Measurements from ENCODE around the gene COL23A1. TPM values are rescaled to one million over a fixed set of nuclear protein-coding genes. Genes with fewer than 3 reads are reported as not detected.

COL23A1 gene
- total RNA-seq, 1 donor from 2014 or later: not detected

DNA sequence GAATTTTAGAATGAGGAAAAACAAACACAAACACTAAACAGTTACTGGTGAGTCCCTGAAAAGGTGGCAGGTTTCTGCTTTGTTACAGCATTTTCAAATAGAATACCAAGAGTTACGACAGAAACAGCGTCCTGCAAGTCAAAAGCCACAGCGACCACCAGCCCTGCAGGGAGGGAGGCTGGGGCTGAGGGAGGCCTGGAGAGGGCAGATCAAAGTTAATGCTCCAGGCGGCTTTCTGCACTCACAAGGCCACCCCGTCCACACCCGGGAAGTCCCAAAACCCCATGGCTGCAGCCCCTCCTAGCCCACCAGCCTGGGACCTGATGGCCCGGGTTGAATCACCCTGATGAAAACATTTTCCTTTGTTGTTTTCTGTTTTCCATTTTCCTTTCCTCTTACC, 29.3 kb downstream of the COL23A1 start:
- DNase-seq (ENCODE audit: extremely low read depth, low read depth, low spot score): no peak

DNA sequence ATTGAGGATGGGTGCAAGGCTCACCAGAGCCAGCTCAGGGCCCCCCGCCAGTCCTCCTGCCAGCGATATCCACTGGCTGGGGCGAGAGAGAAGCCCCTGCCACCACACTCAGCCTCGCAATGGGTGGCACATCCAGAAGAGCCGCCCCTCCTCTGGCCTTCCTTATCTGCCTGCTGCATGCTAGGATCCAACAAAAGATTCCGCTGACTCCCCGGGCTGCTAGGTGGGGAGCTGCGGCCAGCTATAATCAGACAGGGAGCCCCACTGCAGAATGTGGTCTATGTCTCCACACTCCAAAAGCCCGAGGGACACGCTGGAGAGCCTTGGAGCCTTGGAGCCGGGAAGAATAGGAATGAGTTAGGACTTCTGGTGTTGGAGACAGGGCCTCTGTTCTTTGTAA, 32.8 kb downstream of the COL23A1 start:
- DNase-seq (ENCODE audit: extremely low read depth, low read depth, low spot score): no peak

DNA sequence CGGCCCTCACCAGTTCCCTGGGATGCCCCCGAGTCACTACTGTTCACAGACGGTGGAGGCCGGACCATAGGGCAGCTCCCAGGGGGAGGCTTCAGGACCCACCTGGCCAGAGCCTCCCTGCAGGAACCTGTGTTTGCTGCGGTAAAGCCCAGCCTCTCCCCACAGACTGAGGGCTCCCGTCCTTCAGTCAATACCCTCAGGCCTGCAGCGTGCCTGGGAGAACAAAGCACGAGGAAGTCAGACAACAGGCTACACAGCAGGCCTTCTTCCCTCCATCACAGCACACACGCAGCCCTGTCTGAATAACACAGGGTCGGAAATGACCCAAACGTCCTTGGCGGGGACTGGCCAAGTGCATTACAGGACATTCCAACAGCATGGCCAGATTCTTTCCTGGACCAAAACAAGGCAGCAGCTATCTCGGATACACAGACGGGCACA, 34.4 kb downstream of the COL23A1 start:
- DNase-seq (ENCODE audit: extremely low read depth, low read depth, low spot score): no peak

DNA sequence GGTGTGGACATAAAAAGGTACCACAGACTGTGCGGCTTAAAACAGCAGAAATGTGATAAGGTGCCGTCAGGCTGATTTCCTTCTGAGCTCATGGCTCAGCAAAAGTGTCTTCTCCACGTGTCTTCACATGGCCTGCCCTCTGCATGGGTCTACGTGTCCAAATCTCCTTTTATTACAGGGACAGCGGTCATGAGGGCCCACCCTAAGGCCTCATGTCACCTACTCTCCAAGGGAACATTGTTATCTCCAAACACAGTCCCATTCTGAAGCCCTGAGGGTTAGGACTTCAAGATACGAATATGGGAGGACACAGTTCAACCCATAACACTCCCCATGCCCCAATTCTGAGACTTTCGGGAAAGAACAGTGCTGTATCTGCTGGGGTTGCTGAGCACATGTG, 35.2 kb downstream of the COL23A1 start:
- DNase-seq (ENCODE audit: extremely low read depth, low read depth, low spot score): no peak

DNA sequence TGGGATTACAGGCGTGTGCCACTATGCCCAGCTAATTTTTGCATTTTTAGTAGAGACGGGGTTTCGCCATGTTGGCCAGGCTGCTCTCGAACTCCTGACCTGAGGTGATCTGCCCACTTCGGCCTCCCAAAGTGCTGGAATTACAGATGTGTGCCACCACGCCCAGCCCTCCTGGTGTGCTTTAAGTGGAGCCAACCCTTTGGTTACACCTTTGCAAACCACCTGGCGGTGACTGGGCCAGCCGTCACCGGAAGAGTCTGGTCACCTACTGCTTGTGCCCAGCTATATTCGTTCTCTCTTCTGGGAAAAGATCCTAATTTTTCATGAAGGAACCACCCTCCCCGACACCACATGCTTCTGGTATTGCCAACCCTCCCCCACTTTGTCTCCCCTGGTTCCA, 35.9 kb downstream of the COL23A1 start:
- DNase-seq (ENCODE audit: extremely low read depth, low read depth, low spot score): no peak

DNA sequence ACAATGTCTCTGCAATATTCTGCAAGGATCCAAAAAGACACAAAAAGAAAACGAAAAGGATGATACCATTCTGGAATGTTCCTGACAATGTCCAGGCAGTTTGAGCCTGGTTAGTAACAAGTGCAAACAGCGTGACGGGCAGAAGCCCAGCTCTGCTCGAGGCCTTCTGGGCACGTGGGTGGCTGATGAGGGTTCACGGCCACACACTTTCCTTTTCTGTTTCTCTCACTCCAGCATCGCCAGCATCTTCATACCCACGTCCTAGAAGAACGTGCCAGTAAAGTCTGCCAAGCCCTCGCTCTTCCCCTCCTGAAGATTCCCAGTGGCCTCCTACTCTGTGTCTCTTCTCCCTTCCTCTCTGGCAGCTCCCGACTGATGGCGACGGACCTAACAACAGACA, 36.7 kb downstream of the COL23A1 start:
- DNase-seq (ENCODE audit: extremely low read depth, low read depth, low spot score): no peak

DNA sequence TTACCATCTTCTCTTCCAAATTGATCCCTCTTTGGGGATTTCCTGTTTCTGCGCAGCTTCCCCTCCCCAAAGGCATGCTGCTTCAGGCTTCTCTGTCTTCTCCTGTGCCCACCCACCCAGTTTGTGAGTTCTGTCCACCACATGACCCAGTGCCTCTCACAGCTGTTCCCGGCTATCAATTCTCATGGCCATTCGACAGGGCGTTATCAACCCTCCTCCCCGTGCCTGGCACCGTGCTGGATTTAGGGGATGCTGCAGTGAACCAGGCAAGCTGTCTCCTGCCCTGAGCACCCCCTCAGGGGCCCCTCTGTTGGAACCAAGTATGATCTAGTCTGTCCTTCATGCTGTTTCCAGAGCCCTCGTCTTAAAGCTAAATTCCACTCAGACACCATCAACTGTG, 38.7 kb downstream of the COL23A1 start:
- DNase-seq (ENCODE audit: extremely low read depth, low read depth, low spot score): no peak

DNA sequence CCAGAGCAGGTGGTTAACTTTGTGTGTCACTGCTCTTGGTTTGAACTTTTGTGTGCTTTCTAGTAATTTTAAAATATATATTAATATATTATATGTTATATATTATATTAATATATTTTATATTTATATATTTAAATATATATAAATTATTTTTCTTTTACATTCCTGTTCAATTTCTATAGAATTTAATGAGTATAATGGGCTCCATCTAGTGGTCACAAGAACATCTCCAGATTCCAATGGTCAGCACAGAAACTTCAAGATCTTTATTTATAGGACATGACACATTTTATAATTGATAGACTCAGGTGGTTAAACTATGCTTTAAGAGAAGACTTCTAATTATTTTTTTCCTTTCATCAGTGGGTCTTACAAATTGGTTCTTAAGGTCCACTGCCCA, 39.1 kb downstream of the COL23A1 start:
- peak; percentile 10 for DNase-seq (ENCODE audit: extremely low read depth, low read depth, low spot score)

DNA sequence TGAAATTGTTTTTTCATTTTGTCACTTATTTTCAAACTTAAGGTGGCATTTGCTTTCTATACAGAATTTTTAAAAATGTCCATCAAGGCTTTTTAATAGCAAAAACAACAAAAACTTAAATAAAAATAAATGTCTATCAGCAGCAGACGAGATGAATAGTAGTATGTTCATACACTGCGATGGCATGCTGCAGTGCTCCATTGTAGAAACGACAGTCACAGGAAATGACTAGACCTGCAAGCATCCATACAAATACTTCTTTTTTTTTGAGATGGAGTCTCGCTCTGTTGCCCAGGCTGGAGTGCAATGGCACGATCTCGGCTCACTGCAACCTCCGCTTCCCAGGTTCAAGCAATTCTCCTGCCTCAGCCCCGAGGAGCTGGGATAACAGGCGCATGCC, 41.4 kb downstream of the COL23A1 start:
- no peak for DNase-seq (ENCODE audit: extremely low read depth, low read depth, low spot score)

DNA sequence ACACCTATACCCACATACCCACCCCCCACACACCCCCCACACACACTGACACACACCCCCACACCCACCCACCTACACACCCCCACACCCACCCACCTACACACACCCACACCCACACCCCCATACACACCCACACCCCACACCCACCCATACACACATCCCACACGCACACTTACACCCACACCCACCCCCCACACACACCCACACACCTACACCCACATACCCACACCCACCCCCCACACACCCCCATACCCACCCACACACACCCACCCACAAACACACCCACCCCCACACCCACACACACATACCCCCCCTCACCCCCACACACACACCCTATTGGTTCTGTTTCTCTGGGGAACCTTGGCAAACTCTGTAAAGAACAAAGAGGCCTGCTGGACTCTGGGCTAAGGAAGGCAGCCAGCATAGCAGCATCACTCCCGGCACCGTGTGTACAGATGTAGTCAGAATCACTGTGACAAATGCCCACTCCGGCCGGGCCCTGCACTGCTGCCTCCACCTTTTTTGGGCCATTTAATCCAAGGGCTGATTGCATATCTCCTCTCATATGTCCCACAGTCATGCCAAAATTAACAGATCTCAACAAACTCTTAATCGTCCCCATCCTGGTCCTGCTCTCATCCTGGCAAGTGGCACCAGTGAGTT, 42.3 kb downstream of the COL23A1 start:
- no peak for DNase-seq (ENCODE audit: extremely low read depth, low read depth, low spot score)

DNA sequence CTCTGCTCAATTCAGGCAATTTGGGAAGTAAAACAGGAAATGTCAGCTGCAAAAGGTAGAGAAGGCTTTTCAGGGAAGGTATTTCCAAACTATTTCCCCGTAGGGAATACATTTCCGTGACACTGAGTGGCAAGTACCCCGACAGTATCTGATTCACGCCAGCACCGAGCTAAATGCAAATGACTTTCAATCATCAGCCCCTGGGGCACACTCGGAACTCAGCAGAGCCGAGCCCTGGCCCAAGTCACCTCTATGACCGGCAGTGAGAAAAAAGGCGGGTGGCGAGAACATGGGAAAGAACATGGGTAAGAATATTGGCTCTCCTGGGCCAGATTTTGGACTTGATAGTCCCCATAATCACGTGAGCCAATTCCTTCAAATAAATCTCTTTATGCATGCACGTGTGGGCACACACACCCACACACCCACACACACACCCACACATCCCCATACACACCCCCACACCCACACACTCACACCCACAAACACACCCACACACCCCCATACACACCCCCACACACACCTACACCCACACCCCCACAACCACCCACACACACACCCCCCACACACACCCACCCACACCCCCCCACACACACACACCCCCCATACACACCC, 43.0 kb downstream of the COL23A1 start:
- no peak for DNase-seq (ENCODE audit: extremely low read depth, low read depth, low spot score)

DNA sequence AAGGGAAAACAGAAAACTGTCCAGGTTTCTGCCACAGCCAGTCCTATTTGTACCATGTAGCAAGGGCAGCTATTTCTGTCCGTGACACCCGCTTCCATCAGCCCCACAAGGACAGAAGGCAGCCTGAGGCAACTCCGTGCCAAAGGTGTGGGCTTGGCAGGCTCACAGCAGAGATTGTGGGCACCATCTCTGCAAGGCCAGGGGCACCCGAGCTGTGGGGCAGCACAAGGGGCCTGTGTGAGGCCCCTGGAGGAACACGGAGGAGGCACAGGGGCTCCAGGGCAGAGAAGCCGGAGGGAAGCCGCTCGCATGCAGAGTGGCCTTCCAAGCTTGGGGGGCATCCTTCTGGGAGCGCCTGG, 43.5 kb downstream of the COL23A1 start:
- DNase-seq (ENCODE audit: extremely low read depth, low read depth, low spot score): no peak

DNA sequence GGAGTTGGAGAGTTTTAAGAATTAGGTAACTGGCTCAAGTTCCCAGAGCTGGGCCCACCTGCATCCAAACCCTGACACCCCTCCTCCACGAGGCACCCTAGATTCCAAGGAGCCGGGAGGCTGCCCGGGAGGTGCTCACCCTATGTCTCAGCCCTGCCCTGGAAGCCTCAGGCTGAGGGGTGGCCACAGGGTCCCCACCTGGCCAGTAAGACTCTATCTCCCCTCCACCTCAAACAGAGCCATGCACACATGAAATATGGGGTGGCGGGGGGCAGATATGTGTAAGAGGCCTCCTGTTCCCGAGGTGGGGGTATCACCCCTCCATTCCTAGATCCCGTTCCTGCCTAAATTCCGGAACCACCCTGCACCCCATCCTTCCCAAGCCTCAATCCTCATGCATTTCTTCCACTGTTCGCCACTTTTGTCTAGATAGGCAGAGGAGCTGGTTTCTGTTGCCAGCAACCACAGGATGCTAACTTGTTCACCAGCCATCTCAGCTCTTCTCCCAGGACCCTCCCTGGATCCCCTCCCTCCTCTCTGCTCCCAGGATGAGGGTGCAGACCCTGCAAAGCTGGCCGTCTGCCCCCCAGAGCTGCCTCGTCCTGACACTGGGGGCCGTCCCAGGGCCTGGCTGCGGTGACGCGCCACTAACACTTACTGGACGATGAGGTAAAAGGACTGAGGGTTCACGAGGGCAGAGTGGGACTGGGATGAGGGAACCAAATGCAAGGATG, 44.1 kb downstream of the COL23A1 start:
- DNase-seq (ENCODE audit: extremely low read depth, low read depth, low spot score): no peak

DNA sequence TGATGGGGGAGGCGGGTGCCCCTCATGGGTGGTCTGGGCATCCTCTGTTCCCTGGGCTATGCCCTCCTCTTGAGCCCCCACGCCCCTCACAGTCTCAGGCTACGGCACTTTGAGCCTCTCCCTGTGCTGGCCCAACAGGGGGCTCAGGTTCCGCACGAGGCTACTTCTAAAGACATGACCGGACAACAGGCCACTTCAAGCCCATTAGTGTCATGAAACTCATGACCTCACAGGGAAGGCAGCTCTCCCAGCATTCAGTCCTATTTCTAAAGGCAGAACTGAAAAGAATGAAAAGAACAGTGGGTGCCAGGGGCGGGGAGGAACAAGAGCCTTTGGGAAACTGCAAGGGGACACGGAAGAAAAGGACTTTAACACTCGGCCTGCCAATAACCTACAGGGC, 45.0 kb downstream of the COL23A1 start:
- DNase-seq (ENCODE audit: extremely low read depth, low read depth, low spot score): no peak

DNA sequence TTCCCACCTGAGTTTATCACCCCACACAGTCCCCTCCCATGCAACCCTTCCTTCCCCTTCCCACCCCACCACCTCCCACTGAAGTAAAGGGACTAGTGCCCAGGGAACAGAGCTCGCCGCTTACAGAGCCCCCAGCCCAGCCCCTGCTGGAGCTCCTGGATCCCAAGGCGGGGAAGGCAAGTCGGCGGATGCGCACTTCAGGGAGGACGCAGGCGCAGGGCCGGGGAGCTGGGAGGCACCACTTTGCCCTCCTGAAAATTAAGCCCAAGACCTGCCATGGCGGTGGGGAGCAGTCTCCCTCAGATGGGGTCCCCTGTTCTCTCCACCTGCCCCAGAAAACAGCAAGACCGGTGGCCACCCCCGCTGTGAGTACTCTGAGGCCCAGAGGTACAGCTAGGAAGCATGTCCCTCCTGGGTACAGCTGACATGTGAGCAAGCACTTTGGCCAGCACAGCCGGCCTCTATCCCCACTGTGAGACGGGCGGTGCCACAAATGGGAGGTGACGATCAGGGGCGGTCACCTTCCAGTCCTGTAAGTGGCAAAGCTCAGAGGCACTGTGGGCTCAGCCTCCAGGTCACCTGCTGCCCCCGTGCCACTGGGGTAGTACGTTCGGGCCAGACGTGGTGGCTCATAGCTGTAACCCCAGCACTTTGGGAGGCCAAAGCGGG, 45.9 kb downstream of the COL23A1 start:
- DNase-seq (ENCODE audit: extremely low read depth, low read depth, low spot score): no peak

DNA sequence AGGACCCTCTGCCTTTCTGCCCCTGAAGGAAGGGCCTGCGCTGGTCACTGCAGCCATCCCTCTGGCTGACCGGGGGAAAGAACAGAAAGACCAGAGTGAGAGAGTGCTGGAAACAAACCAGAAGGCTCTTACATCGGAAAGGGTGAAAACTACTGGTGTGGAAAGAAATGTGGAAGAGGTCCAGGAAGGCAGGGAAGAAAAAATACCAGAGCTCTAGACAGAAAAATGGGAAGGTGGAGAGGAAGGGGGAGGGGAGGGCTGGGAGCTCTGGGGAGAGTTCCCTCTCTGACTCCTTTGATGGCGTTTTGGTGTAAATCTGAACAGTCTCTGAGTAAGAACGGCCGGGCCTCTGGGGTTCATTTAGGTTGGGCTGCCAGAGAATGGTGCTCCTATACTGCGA, 47.7 kb downstream of the COL23A1 start:
- DNase-seq (ENCODE audit: extremely low read depth, low read depth, low spot score): no peak

DNA sequence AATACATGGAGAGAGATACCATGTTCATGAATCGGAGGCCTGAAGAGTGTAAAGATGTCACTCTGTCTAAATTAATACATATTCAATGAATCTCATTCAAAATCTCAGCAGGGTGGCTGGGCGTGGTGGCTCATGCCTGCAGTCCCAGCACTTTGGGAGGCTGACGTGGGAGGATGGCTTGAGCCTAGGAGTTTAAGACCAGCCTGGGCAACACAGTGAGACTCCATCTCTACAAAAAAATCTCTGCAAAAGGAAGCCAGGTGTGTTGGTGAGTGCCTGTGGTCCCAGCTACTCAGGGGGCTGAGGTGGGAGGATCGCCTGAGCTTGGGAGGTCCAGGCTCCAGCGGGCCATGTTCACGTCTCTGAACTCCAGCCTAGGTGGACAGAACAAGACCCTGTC, 49.7 kb downstream of the COL23A1 start:
- no peak for DNase-seq (ENCODE audit: extremely low read depth, low read depth, low spot score)

DNA sequence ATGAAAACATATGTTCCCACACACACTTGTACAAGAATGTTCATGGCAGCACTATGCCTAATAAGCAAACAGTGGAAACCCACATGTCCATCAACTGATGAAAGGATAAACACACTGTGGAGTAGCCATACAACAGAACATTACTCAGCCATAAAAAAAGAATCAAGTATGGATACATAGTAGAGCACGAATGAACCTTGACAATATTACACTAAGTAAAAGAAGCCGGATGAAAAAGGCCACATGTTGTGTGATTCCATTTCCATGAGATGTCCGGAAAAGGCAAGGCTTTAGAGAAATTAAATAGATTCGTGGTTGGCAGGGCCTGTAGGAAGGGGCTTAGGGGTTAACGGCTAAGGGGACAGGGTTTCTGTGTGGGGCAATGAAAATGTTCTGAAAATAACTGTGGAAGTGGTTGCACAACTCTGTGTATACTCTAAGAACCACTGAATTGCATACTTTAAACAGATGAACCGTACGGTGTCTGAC, 51.4 kb downstream of the COL23A1 start:
- no peak for DNase-seq (ENCODE audit: extremely low read depth, low read depth, low spot score)

DNA sequence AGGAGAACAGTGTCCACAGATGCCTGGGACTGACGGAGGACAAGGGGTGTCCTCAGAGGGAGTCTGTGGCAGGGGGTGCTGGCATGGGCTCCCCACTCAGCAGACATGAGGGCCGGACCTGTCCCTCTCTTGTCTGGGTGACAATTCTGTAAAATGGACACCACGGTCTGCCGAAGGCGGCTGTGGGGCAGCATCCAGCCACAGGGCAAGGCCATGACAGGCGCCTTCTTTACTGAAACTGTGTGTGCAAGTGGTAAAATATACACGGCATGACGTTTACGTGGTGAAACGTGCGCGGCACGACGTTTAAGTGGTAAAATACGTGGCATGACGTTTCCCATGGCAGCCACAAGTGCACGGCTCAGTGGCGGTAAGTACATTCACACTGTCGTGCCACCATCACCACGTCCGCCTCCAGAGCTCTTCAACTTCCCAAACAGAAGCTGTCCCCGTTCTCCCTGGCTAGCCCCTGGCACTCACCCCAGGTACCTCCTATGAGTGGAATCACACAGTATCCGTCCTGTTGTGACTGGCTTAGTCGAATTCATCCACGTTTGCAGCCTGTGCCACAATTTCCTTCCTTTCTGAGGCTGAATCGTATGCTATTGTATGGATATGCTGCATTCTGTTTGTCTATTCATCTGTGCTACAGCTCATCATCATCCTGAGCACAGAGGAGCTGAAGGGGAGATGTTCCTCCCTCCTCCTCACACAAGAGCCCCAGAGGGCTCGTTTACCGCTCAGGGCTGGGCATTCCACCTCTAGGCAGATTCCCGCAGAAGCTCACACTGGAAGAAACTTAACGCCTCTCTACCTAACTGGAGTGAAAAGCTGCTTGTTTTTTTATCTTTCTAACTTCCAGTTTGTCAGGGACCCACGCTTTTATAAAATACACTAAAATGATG, 52.5 kb downstream of the COL23A1 start:
- no peak for DNase-seq (ENCODE audit: extremely low read depth, low read depth, low spot score)
